ENCODE measurements around the gene TNS3. TPM values are rescaled to one million over a fixed set of nuclear protein-coding genes. Genes with fewer than 3 reads are reported as not detected.

The TNS3 gene
- total and polyA plus RNA-seq, 9 of the 15 experiments (the other 6 are each of a cell fraction or from before 2014, with no cell fraction given) = 0.20 TPM; not detected in 8

- TF ChIP-seq REST (IDR thresholded peaks at IDR 0.05; ENCODE audit: borderline replicate concordance) (no peak), REST (CRISPR knock-in tag; IDR thresholded peaks at IDR 0.05; ENCODE audit: low read depth) (no peak), FOXJ3 (CRISPR knock-in tag; IDR thresholded peaks at IDR 0.05) (no peak), ZNF274 (IDR thresholded peaks at IDR 0.05; ENCODE audit: borderline replicate concordance, low read depth, low read length) (no peak), ELF4 (CRISPR knock-in tag; IDR thresholded peaks at IDR 0.05) (no peak), NCOA2 (IDR thresholded peaks at IDR 0.05; ENCODE audit: partially characterized antibody in 2 of 2) (no peak), BRD9 (IDR thresholded peaks at IDR 0.05; ENCODE audit: low read depth, partially characterized antibody) (no peak), MYC (IDR thresholded peaks at IDR 0.05; ENCODE audit: low read depth, low read length) (no peak), MYC (CRISPR knock-in tag; IDR thresholded peaks at IDR 0.05; ENCODE audit: borderline replicate concordance, low read depth) (no peak)
Observed at GRCh38 chr7:47591089-47591654, 9.3 kb upstream of the TNS3 start (continued).
